ENCODE measurements around the gene PTGFRN. TPM values are rescaled to one million over a fixed set of nuclear protein-coding genes. Genes with fewer than 3 reads are reported as not detected.

Gene PTGFRN
- total and polyA plus RNA-seq, 4 donors = 5.4 to 12.6 (median 7.2) TPM

DNA sequence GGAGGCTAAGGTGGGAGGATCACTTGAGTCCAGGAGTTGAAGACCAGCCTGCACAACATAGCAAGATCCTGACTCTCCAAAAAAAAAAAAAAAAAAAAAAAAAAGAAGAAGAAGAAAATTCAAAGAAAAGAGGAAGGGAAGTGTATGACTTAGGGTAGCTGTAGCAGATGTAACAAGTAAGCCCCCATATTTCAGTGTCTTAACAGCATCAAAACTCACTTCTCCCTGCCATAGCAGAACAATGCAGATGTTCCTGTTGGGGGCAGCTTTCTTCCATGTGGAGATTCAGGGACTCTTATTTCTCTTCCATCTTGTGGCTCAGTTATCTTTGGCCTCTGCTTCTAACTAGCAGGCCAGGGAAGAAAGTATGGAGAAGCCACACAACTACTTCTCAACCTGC, 10.2 kb upstream of the PTGFRN start:
- Histone ChIP-seq H3K36me3 (ENCODE audit: control insufficient read depth in 4 of 4, insufficient read depth in 3 of 4, low read depth in 1 of 4, low read length in 3 of 4) (no peaks in the 10 kb centered on the region), H3K9me3 (ENCODE audit: control insufficient read depth in 4 of 4, low read length in 3 of 4) (no peaks in the 10 kb centered on the region), H3K4me1 (ENCODE audit: control insufficient read depth in 4 of 4, insufficient read depth in 4 of 4, low read length in 3 of 4) (no peaks in the 10 kb centered on the region), H3K27me3 (ENCODE audit: control insufficient read depth in 4 of 4, insufficient read depth in 4 of 4, low read length in 3 of 4) (no peaks in the 10 kb centered on the region), H3K27ac (ENCODE audit: low read depth in 1 of 2, low read length in 2 of 2) (no peak overlapping the region), H3K9ac (ENCODE audit: low read depth in 1 of 2, low read length in 2 of 2) (no peak overlapping the region), H3K4me3 (ENCODE audit: low read depth in 1 of 3, low read length in 3 of 3) (no peak overlapping the region)
- no peak for DNase-seq (ENCODE audit: low spot score)
- TF ChIP-seq NR2F2 (IDR thresholded peaks at IDR 0.05) = no peak
- TF ChIP-seq FOXA1 (IDR thresholded peaks at IDR 0.05) = no peak
- TF ChIP-seq FOXA2 (IDR thresholded peaks at IDR 0.05) = no peak
- TF ChIP-seq REST (IDR thresholded peaks at IDR 0.05) = no peak
- no peak for TF ChIP-seq EGR1 (IDR thresholded peaks at IDR 0.05; ENCODE audit: low read depth in 2 of 2)
- TF ChIP-seq CTCF (IDR thresholded peaks at IDR 0.05; ENCODE audit: low read depth, low read length, missing input control) = no peak
- TF ChIP-seq, protein P1, sequence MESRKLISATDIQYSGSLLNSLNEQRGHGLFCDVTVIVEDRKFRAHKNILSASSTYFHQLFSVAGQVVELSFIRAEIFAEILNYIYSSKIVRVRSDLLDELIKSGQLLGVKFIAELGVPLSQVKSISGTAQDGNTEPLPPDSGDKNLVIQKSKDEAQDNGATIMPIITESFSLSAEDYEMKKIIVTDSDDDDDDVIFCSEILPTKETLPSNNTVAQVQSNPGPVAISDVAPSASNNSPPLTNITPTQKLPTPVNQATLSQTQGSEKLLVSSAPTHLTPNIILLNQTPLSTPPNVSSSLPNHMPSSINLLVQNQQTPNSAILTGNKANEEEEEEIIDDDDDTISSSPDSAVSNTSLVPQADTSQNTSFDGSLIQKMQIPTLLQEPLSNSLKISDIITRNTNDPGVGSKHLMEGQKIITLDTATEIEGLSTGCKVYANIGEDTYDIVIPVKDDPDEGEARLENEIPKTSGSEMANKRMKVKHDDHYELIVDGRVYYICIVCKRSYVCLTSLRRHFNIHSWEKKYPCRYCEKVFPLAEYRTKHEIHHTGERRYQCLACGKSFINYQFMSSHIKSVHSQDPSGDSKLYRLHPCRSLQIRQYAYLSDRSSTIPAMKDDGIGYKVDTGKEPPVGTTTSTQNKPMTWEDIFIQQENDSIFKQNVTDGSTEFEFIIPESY (IDR thresholded peaks at IDR 0.05) = no peak
- TF ChIP-seq SP1 (IDR thresholded peaks at IDR 0.05) = no peak
- TF ChIP-seq HNF4A (conservative IDR thresholded peaks at IDR 0.05) = no peak
- no peak for TF ChIP-seq ATF3 (IDR thresholded peaks at IDR 0.05)
- no peak for TF ChIP-seq JUND (IDR thresholded peaks at IDR 0.05)

- DNase-seq (ENCODE audit: low spot score) = no peak
- Histone ChIP-seq H3K4me1 (ENCODE audit: control insufficient read depth in 4 of 4, insufficient read depth in 4 of 4, low read length in 3 of 4) (no peaks in the 10 kb centered on the region), H3K27me3 (ENCODE audit: control insufficient read depth in 4 of 4, insufficient read depth in 4 of 4, low read length in 3 of 4) (no peaks in the 10 kb centered on the region), H3K4me3 (ENCODE audit: low read depth in 1 of 3, low read length in 3 of 3) (no peak overlapping the region), H3K27ac (ENCODE audit: low read depth in 1 of 2, low read length in 2 of 2) (no peak overlapping the region), H3K36me3 (ENCODE audit: control insufficient read depth in 4 of 4, insufficient read depth in 3 of 4, low read depth in 1 of 4, low read length in 3 of 4) (no peaks in the 10 kb centered on the region), H3K9ac (ENCODE audit: low read depth in 1 of 2, low read length in 2 of 2) (no peak overlapping the region), H3K9me3 (ENCODE audit: control insufficient read depth in 4 of 4, low read length in 3 of 4) (no peaks in the 10 kb centered on the region)
- TF ChIP-seq RXRA (IDR thresholded peaks at IDR 0.05) (no peak), RAD21 (IDR thresholded peaks at IDR 0.05) (no peak), ATF3 (IDR thresholded peaks at IDR 0.05) (no peak), GABPA (IDR thresholded peaks at IDR 0.05 in 1 of 2, conservative IDR thresholded peaks at IDR 0.05 in 1 of 2) (no peak), YY1 (IDR thresholded peaks at IDR 0.05) (no peak), CTCF (IDR thresholded peaks at IDR 0.05; ENCODE audit: low read depth, low read length, missing input control) (no peak), EGR1 (IDR thresholded peaks at IDR 0.05; ENCODE audit: low read depth in 2 of 2) (no peak), FOXA2 (IDR thresholded peaks at IDR 0.05) (no peak), FOXA1 (IDR thresholded peaks at IDR 0.05) (no peak), TAF1 (conservative IDR thresholded peaks at IDR 0.05) (no peak), SP1 (IDR thresholded peaks at IDR 0.05) (no peak), NR2F2 (IDR thresholded peaks at IDR 0.05) (no peak), JUND (IDR thresholded peaks at IDR 0.05) (no peak)
- WGBS = 70% methylated on average over 9 of the region's 9 CpGs
These were observed 9.0 kb upstream of the PTGFRN start for GRCh38 chr1:116900471-116901365.
